ENCODE measurements around the gene AKNA. TPM values are rescaled to one million over a fixed set of nuclear protein-coding genes. Genes with fewer than 3 reads are reported as not detected.

The AKNA gene
- total and polyA plus RNA-seq, 2 of the 8 experiments (the other 6 are each of a cell fraction or from before 2014, with no cell fraction given) = 21.0 to 27.4 TPM

- TF ChIP-seq CHD7 (IDR thresholded peaks at IDR 0.05; ENCODE audit: insufficient replicate concordance, low read length) = no peak
- no peak for TF ChIP-seq CBX5 (IDR thresholded peaks at IDR 0.05; ENCODE audit: low read depth, low read length)
- no peak for TF ChIP-seq MAX (IDR thresholded peaks at IDR 0.05)
- TF ChIP-seq JUN (IDR thresholded peaks at IDR 0.05; ENCODE audit: low read depth, low read length) = no peak
- no peak for TF ChIP-seq NRF1 (IDR thresholded peaks at IDR 0.05; ENCODE audit: low read depth, low read length)
- TF ChIP-seq BCL11A (IDR thresholded peaks at IDR 0.05; ENCODE audit: low read depth in 2 of 2, low read length in 2 of 2) = no peak
- TF ChIP-seq SIN3A (conservative IDR thresholded peaks at IDR 0.05 in 1 of 2, IDR thresholded peaks at IDR 0.05 in 1 of 2; ENCODE audit: low read depth in 1 of 2, low read length in 2 of 2) = no peak
- no peak for TF ChIP-seq SAP30 (IDR thresholded peaks at IDR 0.05; ENCODE audit: insufficient read depth, insufficient replicate concordance, low read length)
- TF ChIP-seq MAFK (IDR thresholded peaks at IDR 0.05; ENCODE audit: low read depth, low read length) = no peak
Measured at GRCh38 chr9:114311571-114312512, 75.9 kb downstream of the AKNA start (continued).
